A549 (cell line): Measurements from ENCODE around the gene LMF1. TPM values are rescaled to one million over a fixed set of nuclear protein-coding genes. Genes with fewer than 3 reads are reported as not detected.

ENCODE experiments used
- ATAC-seq, 2 experiments: fragments of 200-7000 bp in 1 of 2; fragments of >200 bp in 1 of 2; cut with Nextera tagmentation in 1 of 2; cut with Tn5 transposase in 1 of 2; 3 replicates each; pipeline versions ENCODE4 v1.8.0 to v1.9.1; 2018 to 2020; ENCODE audit warnings: mild to moderate bottlenecking in 1 of 2, moderate library complexity in 1 of 2
- CTCF ChIA-PET: fragments of 300-600 bp; sonication (Branson Sonifier 250); formaldehyde crosslinking; extraction: SDS; loops from one replicate; lab custom pipeline; 2021; ENCODE audit warnings: antibody characterized with exemption, inconsistent platforms; lab: Yijun Ruan, JAX
- POLR2A ChIA-PET: fragments of 350-600 bp; formaldehyde crosslinking; extraction: SDS; loops from one replicate; lab custom pipeline; 2021; ENCODE audit warnings: antibody characterized with exemption, inconsistent platforms; lab: Yijun Ruan, JAX
- DNase-seq, 2 experiments: peaks; one replicate each; pipeline versions ENCODE4 v3.0.0 to v3.0.0-alpha.2; 2011 to 2016; ENCODE audit warnings: low read depth in 1 of 2, low spot score in 1 of 2
- FAIRE-seq: peaks from 2 replicates; lab custom pipeline; 2011; peaks lifted over from hg19 to GRCh38; lab: Jason Lieb, UNC
- H3K27ac ChIP-seq, 2 experiments: fragments of >200 bp; sonication (Bioruptor Twin); formaldehyde crosslinking; 3 replicates each; pipeline ENCODE4 v1.5.1; 2016 to 2017
- H3K4me1 ChIP-seq: fragments of >200 bp; sonication (Bioruptor Twin); formaldehyde crosslinking; 3 replicates; pipeline ENCODE4 v1.6.1; 2016
- H3K4me2 ChIP-seq: fragments of >200 bp; sonication (Bioruptor Twin); formaldehyde crosslinking; 3 replicates; pipeline ENCODE4 v1.6.1; 2016
- H3K4me3 ChIP-seq: fragments of >200 bp; sonication (Bioruptor Twin); formaldehyde crosslinking; 3 replicates; pipeline ENCODE4 v1.5.1; 2016
- H3K9me3 ChIP-seq: fragments of >200 bp; sonication (Bioruptor Twin); formaldehyde crosslinking; 3 replicates; pipeline ENCODE4 v1.6.1; 2016
- EP300 ChIP-seq, 2 experiments: fragments of >200 bp; sonication (Bioruptor Twin); formaldehyde crosslinking; IDR thresholded peaks; 2 replicates in 1 of 2; 3 replicates in 1 of 2; pipeline ENCODE4 v1.6.1; 2016 to 2017
- FOSB ChIP-seq: fragments of 250-450 bp; sonication (Bioruptor Pico); IDR thresholded peaks from 2 replicates; pipeline ENCODE4 v1.5.0; 2020; ENCODE audit warnings: mild to moderate bottlenecking, moderate library complexity
- FOSL2 ChIP-seq, 2 experiments: fragments of 450-650 bp in 1 of 2; fragments of >200 bp in 1 of 2; sonication (Bioruptor Twin) in 1 of 2; formaldehyde crosslinking; IDR thresholded peaks; 2 replicates each; pipeline versions ENCODE4 v1.5.0 to v1.6.1; 2016 to 2020; ENCODE audit warnings: mild to moderate bottlenecking in 1 of 2, moderate library complexity in 1 of 2
- FOXS1 ChIP-seq: fragments of 250-450 bp; sonication (Bioruptor Pico); IDR thresholded peaks from 2 replicates; pipeline ENCODE4 v1.5.0; 2020; ENCODE audit warnings: mild to moderate bottlenecking, moderate library complexity
- GATA3 ChIP-seq: IDR thresholded peaks from 2 replicates; pipeline ENCODE4 v1.6.1; 2012; ENCODE audit warnings: borderline replicate concordance
- HOXB13 ChIP-seq: fragments of 250-450 bp; sonication (Bioruptor Pico); IDR thresholded peaks from 2 replicates; pipeline ENCODE4 v1.5.0; 2020; ENCODE audit warnings: low read depth, mild to moderate bottlenecking, moderate library complexity
- JUN ChIP-seq, 2 experiments: fragments of >200 bp; sonication (Bioruptor Twin); formaldehyde crosslinking; IDR thresholded peaks; 2 replicates in 1 of 2; 3 replicates in 1 of 2; pipeline ENCODE4 v1.6.1; 2016 to 2017
- JUNB ChIP-seq: fragments of >200 bp; sonication (Bioruptor Twin); formaldehyde crosslinking; IDR thresholded peaks from 2 replicates; pipeline ENCODE4 v1.6.1; 2016
- MYC ChIP-seq: IDR thresholded peaks from 2 replicates; pipeline ENCODE4 v1.6.1; 2012; ENCODE audit warnings: mild to moderate bottlenecking, inconsistent platforms, low read length, improper control_type of control experiment, borderline replicate concordance
- NFE2L2 ChIP-seq: fragments of 150-350 bp; conservative IDR thresholded peaks from 2 replicates; pipeline ENCODE4 v1.6.1; 2014; ENCODE audit warnings: low read length
- NPAS2 ChIP-seq: fragments of 250-450 bp; sonication (Bioruptor Pico); IDR thresholded peaks from 2 replicates; pipeline ENCODE4 v1.8.0; 2022; ENCODE audit warnings: mild to moderate bottlenecking, moderate library complexity, borderline replicate concordance
- SMC3 ChIP-seq: fragments of >200 bp; sonication (Bioruptor Twin); formaldehyde crosslinking; IDR thresholded peaks from 3 replicates; pipeline ENCODE4 v1.6.1; 2018; ENCODE audit warnings: inconsistent platforms
- SREBF2 ChIP-seq: fragments of 450-650 bp; IDR thresholded peaks from 2 replicates; pipeline ENCODE4 v1.6.1; 2014; ENCODE audit warnings: mild to moderate bottlenecking, moderate library complexity
- ZC3H11A ChIP-seq: fragments of 450-650 bp; IDR thresholded peaks from 2 replicates; pipeline ENCODE4 v1.6.1; 2014; ENCODE audit warnings: antibody characterized with exemption, mild to moderate bottlenecking
- ZFP36 ChIP-seq: fragments of 450-650 bp; IDR thresholded peaks from 2 replicates; pipeline ENCODE4 v1.6.1; 2014; ENCODE audit warnings: borderline replicate concordance; ENCODE audit not compliant: partially characterized antibody
- ZNF302 ChIP-seq: fragments of 250-450 bp; sonication (Bioruptor Pico); IDR thresholded peaks from 2 replicates; pipeline ENCODE4 v1.9.0; 2021; ENCODE audit warnings: inconsistent platforms, mild to moderate bottlenecking, moderate library complexity
- WGBS: methylation state at CpG from one replicate; pipeline ENCODE4 v1.1.6; 2017; ENCODE audit errors: missing lambda C conversion rate; 5-methylcytosine and 5-hydroxymethylcytosine counted together
- polyA plus RNA-seq, 4 experiments: library from polyadenylated mRNA; depleted of rRNA in 3 of 4; stranded (reverse); fragments of >200 nt; fragmentation: RNase III in 1 of 4; extraction: RNeasy Plus Mini Kit Qiagen cat#74134 plus additional on column Dnase treatment in 1 of 4; gene quantifications; 2 replicates in 3 of 4; 3 replicates in 1 of 4; pipeline ENCODE4 v1.2.3, GENCODE V29; 2011 to 2017
- TF ChIP-seq, protein P1 (sequence below): IDR thresholded peaks from 2 replicates; pipeline ENCODE4 v1.6.1; 2012
- TF ChIP-seq, protein P2 (sequence below): IDR thresholded peaks from 2 replicates; pipeline ENCODE4 v1.6.1; 2012; ENCODE audit warnings: low read depth, borderline replicate concordance
- TF ChIP-seq, protein P3 (sequence below): fragments of >200 bp; sonication (Bioruptor Twin); formaldehyde crosslinking; IDR thresholded peaks from 3 replicates; pipeline ENCODE4 v1.6.1; 2016
- TF ChIP-seq, protein P4 (sequence below): fragments of >200 bp; sonication (Bioruptor Twin); formaldehyde crosslinking; IDR thresholded peaks from 3 replicates; pipeline ENCODE4 v1.5.1; 2016

LMF1 gene
- polyA plus RNA-seq, 2 of the 4 experiments (the other 2 are of a cell fraction) = 8.8 to 10.9 TPM

DNA sequence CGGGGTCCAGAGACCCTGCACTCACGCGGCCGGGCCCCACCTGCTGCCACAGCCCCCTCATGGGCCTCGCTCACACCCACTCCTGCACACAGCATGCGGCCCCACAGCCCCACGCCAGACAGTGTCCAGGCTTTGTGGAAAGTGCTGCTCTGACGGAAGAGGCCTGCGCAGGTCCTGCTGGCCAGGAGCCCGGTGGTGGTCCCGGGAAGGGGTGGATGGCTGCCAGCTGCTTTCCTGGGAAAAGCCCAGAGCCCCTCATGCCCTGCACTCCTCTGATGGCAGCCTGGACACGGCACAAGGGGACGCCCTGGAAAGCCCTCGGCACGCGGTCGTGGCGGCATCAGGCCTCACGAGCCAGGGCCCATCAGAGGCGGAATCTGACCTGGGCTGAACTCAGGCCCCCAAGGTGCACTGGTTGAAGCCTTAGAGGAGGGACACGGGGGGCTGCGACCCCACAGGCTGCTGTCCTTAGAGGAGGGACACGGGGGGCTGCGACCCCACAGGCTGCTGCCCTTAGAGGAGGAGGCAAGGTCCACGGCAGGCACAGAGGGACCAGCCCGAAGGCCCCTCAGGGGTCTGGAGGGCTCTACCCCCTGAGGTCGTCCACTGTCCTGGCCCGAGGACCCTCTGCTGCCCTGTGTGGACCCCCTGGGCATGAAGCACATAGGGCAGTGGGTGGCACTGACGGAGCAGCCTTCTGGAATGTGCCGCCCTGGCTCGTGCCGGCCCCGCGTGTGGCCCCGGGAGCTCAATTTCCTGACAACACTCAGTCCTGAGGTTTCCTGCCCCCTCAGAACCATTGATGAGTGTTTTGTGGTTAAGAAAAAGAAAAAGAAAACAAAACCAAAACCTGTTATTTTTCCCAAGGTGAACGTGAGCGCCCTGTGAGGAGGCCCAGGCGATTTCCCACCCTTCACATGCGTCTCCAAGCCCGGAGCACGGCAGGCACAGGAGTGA lies 32.9 kb upstream of the LMF1 start:
- ATAC-seq (peak in 1 of 2 experiments; percentile 5; a peak in 2 of 6 replicates), FAIRE-seq (no peak), DNase-seq (no peak)
- ChIA-PET POLR2A (interaction anchor here (0.7 kb wide), 1 partner anchor 279 kb away, joined by 3 read pairs; no protein-coding TSS in a partner anchor), CTCF (interaction anchor here (1.0 to 1.2 kb wide), 2 partner anchors 54 to 127 kb away, joined by 3 to 6 read pairs; no protein-coding TSS in a partner anchor)
- Histone ChIP-seq H3K27ac (peak overlapping the region; percentile 74 to 88), H3K4me2 (peak overlapping the region; percentile 87), H3K4me1 (peaks cover 43% of the 10 kb centered on the region), H3K9me3 (no peaks in the 10 kb centered on the region; the same call in 2 of the 3 replicates), H3K4me3 (peak overlapping the region; percentile 9; the same call in 1 of the 3 replicates)
- WGBS = 88% methylated on average over 26 of the region's 41 CpGs
- TF ChIP-seq FOSB (CRISPR knock-in tag) = no peak
- no peak for TF ChIP-seq GATA3
- no peak for TF ChIP-seq NFE2L2

DNA sequence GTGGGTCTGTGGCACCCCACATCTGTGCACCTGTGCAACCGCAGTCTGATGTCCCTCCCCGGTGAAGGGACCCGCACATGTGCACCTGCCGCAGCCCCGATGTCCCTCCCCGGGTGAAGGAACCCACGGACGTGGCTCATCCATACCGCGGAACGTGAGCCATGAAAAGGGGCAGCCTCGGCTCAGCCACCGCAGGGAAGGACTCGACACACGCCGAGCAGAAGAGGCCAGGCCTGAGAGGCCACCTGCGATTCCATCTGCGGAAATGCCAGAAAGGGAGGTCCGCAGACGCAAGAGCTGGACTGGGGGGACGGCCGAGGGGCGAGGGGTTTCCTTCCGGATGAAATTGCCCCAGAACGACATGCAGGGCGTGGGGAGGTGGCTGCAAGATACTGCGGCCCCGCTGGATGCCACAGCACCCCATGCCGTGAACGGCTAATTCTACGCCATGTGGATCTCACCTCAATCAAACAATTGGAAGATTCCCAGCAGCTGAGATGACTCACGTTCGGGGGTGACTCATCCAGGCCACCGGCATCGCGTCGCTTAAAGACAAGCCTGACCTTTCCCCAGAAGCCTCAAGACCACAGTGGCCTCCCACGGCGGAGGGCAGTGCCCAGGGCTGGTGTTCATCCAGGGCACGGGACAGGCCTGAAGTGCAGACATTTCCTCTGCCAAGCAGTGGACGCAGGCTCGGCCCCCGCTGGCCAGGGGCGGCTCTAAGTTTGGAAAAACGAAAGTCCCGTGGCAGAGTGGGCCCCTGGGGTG lies 31.8 kb upstream of the LMF1 start:
- 52% methylated on average over 21 of the region's 46 CpGs for WGBS
- POLR2A ChIA-PET = interaction anchor here (1.1 kb wide), 1 partner anchor 21 kb away, joined by 3 read pairs; the partner anchor contains the start of gene SOX8
- TF ChIP-seq FOXS1 (CRISPR knock-in tag) (no peak), ZNF302 (CRISPR knock-in tag) (no peak), JUNB (peak; percentile 94), FOSL2 (IDR thresholded peaks at IDR 0.05) (peak; percentile 98), FOSL2 (CRISPR knock-in tag; IDR thresholded peaks at IDR 0.05) (peak; percentile 99), GATA3 (peak; percentile 72; the same call in 1 of the 2 replicates), JUN (IDR thresholded peaks at IDR 0.05) (peak in 1 of 2 experiments; percentile 86; a peak in 3 of 5 replicates), SMC3 (0 out of 3 replicates have a peak, but pooled peaks have one; percentile 8)
- TF ChIP-seq, protein P1, sequence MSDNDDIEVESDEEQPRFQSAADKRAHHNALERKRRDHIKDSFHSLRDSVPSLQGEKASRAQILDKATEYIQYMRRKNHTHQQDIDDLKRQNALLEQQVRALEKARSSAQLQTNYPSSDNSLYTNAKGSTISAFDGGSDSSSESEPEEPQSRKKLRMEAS = peak; percentile 94
- TF ChIP-seq, protein P2, sequence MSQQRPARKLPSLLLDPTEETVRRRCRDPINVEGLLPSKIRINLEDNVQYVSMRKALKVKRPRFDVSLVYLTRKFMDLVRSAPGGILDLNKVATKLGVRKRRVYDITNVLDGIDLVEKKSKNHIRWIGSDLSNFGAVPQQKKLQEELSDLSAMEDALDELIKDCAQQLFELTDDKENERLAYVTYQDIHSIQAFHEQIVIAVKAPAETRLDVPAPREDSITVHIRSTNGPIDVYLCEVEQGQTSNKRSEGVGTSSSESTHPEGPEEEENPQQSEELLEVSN = peak; percentile 62; the same call in 1 of the 2 replicates
- TF ChIP-seq, all 56 proteins: peak for 7
- peak overlapping the region; percentile 9; the same call in 1 of the 3 replicates for H3K4me3 ChIP-seq
- CTCF ChIA-PET = interaction anchor here (1.0 to 7.4 kb wide), 2 partner anchors 21 to 128 kb away, joined by 3 to 37 read pairs; partner anchors contain the start of gene SOX8
- peak overlapping the region; percentile 87 for H3K4me2 ChIP-seq
- peak; percentile 66 to 73 for ATAC-seq
- peaks cover 45% of the 10 kb centered on the region for H3K4me1 ChIP-seq
- FAIRE-seq = peak; percentile 97
- H3K27ac ChIP-seq = peak overlapping the region; percentile 74 to 88
- no peaks in the 10 kb centered on the region; the same call in 2 of the 3 replicates for H3K9me3 ChIP-seq
- DNase-seq = peak; percentile 90 to 95

DNA sequence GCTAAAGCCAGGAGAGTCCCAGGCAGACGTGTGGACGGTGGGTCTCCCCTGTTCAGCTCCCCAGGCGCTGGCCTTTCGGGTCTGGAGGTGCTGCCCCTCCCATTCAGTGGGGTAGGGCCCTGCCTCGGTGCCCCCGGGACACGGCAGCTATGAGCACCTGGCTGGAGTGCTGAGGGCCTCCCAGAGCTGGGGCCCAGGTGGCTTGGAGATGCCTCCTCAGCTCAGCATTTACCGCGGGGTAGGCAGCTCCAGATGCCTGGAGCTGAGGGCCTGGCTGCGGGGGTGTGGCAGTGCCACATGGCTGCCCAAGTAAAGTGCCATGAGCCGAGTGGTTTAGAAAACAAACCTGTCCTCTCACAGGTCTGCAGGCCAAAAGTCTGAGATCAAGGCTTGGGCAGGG lies 30.3 kb upstream of the LMF1 start:
- FAIRE-seq (no peak), DNase-seq (no peak), ATAC-seq (no peak)
- TF ChIP-seq ZC3H11A = no peak
- TF ChIP-seq FOXS1 (CRISPR knock-in tag) = no peak
- TF ChIP-seq EP300 (IDR thresholded peaks at IDR 0.05) = no peak
- TF ChIP-seq HOXB13 = no peak
- no peak for TF ChIP-seq ZFP36
- no peak for TF ChIP-seq FOSB (CRISPR knock-in tag)
- TF ChIP-seq MYC = no peak
- TF ChIP-seq NPAS2 (CRISPR knock-in tag) = no peak
- TF ChIP-seq, protein P3, sequence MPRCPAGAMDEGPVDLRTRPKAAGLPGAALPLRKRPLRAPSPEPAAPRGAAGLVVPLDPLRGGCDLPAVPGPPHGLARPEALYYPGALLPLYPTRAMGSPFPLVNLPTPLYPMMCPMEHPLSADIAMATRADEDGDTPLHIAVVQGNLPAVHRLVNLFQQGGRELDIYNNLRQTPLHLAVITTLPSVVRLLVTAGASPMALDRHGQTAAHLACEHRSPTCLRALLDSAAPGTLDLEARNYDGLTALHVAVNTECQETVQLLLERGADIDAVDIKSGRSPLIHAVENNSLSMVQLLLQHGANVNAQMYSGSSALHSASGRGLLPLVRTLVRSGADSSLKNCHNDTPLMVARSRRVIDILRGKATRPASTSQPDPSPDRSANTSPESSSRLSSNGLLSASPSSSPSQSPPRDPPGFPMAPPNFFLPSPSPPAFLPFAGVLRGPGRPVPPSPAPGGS = no peak
- no peak for TF ChIP-seq SREBF2
- TF ChIP-seq, protein P4, sequence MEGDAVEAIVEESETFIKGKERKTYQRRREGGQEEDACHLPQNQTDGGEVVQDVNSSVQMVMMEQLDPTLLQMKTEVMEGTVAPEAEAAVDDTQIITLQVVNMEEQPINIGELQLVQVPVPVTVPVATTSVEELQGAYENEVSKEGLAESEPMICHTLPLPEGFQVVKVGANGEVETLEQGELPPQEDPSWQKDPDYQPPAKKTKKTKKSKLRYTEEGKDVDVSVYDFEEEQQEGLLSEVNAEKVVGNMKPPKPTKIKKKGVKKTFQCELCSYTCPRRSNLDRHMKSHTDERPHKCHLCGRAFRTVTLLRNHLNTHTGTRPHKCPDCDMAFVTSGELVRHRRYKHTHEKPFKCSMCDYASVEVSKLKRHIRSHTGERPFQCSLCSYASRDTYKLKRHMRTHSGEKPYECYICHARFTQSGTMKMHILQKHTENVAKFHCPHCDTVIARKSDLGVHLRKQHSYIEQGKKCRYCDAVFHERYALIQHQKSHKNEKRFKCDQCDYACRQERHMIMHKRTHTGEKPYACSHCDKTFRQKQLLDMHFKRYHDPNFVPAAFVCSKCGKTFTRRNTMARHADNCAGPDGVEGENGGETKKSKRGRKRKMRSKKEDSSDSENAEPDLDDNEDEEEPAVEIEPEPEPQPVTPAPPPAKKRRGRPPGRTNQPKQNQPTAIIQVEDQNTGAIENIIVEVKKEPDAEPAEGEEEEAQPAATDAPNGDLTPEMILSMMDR = no peak
- Histone ChIP-seq H3K4me1 (peaks cover 42% of the 10 kb centered on the region), H3K27ac (no peak overlapping the region), H3K4me3 (no peak overlapping the region), H3K9me3 (no peaks in the 10 kb centered on the region; the same call in 2 of the 3 replicates), H3K4me2 (no peak overlapping the region)
- ChIA-PET POLR2A (no interaction called here), CTCF (interaction anchor here (1.3 to 7.4 kb wide), 4 partner anchors 12 to 56 kb away, joined by 3 to 37 read pairs (median 12); partner anchors contain the start of gene SOX8)
- 90% methylated on average over 7 of the region's 11 CpGs for WGBS
